HG02884 (cell line): ENCODE data around the gene ESRP2.
A peak's percentile ranks its signal among the peaks of the same experiment; 100 is the strongest.

ENCODE experiments used
- ATAC-seq: cut with Tn5 transposase; IDR thresholded peaks from one replicate; pipeline ENCODE4 v1.9.1; 2021; ENCODE audit warnings: mild to moderate bottlenecking, moderate library complexity; ENCODE audit not compliant: unreplicated experiment

Gene ESRP2

GRCh38 chr16:68264128-68265077 lies 28.5 kb upstream of the ESRP2 start, which contains the start of gene SLC7A6:
SLC7A6 (plus strand) TSS chr16:68264526; CDS start chr16:68274727, 10,201 bp downstream.
- peak; percentile 47 for ATAC-seq

DNA sequence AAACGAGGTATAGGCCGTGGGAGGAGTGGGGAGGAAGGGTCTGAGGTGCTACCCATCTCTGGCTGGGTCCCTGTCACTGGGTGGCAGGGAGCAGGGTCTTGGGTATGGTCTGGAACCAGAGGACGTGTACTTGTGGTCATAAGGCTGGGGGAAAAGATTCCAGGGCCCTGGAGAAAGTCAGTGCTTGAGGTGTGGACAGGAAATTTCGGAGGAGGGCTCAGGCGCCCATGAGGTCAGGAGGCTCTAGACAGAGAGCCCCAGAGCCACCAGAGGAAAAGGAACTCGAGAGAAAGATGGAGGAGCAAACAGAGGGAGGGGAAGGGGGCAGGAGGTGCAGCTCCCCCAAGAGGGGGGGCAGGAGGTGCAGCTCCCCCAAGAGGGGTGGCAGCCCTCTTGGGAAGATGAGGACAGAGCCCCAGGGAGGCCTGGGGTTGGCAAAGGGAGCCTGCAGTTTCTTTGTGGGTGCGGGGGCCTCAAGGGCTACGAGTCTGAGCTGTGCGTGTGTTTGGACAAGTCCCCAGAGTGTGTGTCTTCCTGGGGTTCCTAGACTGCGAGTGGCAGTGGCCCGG lies 27.7 kb upstream of the ESRP2 start:
- ATAC-seq: no peak

- no peak for ATAC-seq
Measured at GRCh38 chr16:68259007-68259825, 23.3 kb upstream of the ESRP2 start.

DNA sequence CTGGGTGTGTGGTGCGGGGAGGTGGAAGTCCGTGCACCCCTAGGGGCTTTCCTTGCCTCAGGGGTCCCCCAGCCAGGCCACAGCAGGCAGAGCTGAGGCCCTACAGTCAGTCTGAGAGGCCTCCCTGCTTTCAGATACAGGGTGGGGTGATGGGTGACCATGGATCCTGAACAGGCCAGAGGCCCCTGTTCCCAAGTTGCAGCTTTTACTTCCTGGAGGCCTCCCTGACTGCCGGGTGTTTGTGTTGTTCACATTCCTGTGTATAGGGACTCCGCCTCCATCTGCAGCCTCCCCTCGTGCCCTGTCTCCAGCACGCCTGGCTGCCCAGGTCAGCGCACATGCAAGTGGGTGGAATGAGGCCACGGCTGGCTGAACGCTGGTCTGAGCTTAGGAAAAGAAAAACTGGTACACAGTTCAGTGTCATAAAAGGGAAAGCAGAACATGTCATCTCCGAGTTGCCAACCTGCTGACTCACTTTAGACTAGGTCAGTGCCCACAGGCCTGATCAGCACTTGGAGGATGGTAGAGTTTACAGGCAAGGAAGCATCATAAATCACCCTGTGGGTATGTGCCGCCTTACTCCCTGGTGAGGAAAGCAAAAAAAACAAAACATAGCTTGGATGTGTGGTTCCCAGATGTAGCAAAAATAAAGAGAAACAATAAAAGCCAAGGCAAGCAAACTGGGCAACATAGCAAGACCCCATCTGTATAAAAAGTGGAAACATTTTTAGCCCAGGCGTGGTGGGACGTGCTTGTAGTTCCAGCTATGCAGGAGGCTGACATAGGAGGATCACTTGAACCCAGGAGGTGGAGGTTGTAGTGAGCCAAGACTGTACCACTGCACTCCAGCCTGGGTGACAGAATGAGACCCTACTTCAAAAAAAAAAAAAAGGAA lies 22.2 kb upstream of the ESRP2 start:
- no peak for ATAC-seq

GRCh38 chr16:68257251-68257905 lies 21.5 kb upstream of the ESRP2 start:
- peak; percentile 49 for ATAC-seq

DNA sequence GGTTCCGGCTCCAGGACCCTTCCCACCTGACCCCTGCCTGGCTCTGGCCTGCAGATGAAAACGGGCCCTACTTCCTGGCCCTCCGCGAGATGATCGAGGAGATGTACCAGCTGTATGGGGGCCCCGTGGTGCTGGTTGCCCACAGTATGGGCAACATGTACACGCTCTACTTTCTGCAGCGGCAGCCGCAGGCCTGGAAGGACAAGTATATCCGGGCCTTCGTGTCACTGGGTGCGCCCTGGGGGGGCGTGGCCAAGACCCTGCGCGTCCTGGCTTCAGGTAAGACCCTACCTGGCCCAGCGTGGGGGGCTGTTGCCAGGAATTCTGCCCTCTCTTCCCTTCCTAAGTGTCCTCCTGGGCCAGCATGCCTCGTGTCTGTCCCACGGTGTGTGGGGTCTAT lies 19.8 kb upstream of the ESRP2 start:
- ATAC-seq: no peak

- no peak for ATAC-seq
Measured at GRCh38 chr16:68253721-68254120, 17.8 kb upstream of the ESRP2 start.

DNA sequence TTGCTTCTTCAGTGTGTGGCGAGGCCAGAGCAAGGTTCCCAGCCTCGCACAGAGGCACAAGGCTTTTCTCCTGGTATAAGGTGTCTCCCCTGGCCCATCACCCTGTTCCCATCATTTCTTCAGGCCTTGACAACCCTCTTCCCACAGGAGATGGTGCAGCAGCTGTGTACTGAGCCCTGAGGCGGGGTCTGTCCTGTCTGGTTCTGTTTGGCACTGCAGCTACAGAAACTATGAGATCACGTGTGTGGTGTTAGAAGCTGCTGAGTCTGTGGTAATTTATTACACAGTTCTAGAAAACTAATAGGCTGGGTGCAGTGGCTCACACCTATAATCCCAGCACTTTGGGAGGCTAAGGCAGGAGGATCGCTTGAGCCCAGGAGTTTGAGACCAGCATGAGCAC lies 16.5 kb upstream of the ESRP2 start:
- ATAC-seq: no peak

DNA sequence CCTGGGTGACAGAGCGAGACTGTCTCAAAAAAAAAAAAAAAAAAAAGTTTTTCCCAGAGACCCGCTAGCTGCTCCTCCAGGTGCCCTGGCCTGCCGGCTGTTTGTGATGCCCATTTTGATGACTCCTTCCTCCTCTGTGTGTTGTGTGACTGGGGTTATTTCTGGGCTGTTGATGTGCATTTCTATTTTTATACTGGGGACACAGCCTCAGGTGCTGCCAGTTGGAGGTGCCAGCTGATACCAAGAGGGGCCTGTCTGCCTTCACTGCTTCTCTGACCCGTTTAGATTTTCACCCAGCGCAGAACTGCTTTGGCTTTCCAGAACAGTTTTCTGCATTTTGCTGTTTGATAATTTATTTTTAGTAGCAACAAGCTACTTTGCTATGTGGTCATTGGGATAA lies 15.9 kb upstream of the ESRP2 start:
- no peak for ATAC-seq

GRCh38 chr16:68250951-68251350 lies 15.0 kb upstream of the ESRP2 start:
- ATAC-seq: no peak

DNA sequence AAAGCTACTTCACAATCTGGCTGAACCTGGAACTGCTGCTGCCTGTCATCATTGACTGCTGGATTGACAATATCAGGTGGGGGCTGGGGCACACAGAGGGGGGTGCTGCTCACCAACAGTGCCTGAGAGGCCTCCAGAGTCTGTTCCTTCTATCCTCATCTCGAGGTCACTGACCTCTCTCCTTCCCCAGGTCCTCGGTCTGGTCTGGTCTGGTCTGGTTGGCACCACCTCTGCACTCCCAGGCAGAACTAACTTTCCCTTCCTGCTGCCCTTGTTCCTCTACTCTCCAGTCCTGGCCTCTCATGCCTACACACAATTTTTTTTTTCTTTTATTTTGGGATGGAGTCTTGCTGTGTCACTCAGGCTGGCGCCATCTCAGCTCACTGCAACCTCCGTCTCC lies 13.4 kb upstream of the ESRP2 start:
- no peak for ATAC-seq

GRCh38 chr16:68247932-68248331 lies 12.0 kb upstream of the ESRP2 start:
- no peak for ATAC-seq

GRCh38 chr16:68247400-68247799 lies 11.5 kb upstream of the ESRP2 start:
- ATAC-seq: no peak

GRCh38 chr16:68246666-68247065 lies 10.7 kb upstream of the ESRP2 start:
- ATAC-seq: no peak

- ATAC-seq: no peak
Measured at GRCh38 chr16:68246121-68246520, 10.2 kb upstream of the ESRP2 start.

DNA sequence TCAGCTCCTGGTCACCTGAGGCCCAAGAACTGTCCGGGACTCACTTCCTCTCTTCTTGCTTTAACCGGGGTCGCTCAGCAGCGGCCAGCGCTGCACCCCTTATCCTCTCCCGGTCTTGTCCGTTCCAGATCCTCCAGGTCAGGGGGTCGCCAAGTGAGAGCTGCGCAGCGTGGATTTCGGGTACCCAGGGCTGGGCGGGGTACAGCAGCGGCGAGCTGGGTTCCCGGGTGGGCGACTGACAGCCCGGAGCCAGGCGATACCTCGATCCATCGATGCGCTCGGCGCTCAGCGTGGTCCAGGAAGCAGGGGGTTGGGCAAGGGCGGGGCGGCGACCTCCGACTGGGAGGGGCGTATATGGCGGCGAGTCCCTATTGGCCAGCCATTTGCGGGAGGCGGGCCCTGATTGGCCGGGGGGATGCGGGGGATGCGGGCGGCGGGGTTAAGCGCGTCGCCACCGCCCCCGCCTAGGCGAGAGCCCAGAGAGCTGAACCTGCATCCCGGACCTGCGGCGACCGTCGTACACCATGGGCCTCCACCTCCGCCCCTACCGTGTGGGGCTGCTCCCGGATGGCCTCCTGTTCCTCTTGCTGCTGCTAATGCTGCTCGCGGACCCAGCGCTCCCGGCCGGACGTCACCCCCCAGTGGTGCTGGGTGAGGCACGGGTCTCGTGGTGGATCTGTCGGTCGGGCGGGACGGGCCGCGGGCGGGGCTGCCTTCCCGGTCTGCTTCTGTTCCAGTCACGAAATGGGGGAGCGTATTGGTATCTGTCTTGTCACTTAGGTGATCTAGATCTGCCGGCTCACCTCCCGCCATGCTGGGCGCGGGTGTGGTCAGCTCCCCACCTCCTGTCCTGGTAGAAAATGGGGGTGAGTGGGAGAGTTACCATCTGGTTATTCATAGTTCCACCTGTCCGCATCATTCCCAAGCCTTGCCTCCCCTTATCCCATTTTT lies 9.3 kb upstream of the ESRP2 start, which contains the start of gene PLA2G15:
Gene PLA2G15, plus strand, starts transcription at position 471 of the 951 bp plus-strand sequence. Its CDS starts 54 bp downstream, at position 525.
- peak; percentile 87 for ATAC-seq

- no peak for ATAC-seq
Measured at GRCh38 chr16:68244481-68244902, 8.6 kb upstream of the ESRP2 start.
